Keratinocyte (primary cell): Measurements from ENCODE around the gene CACNA1C. TPM values are rescaled to one million over a fixed set of nuclear protein-coding genes. Genes with fewer than 3 reads are reported as not detected.

Source experiments
- DNase-seq: peaks from one replicate; pipeline ENCODE4 v3.0.0-alpha.2; 2011; ENCODE audit warnings: low read depth, missing footprints, low spot score
- FAIRE-seq: peaks from 2 replicates; lab custom pipeline; 2011; peaks lifted over from hg19 to GRCh38; lab: Jason Lieb, UNC
- H2AFZ ChIP-seq: 2 replicates; pipeline ENCODE4 v1.6.0; 2012; ENCODE audit warnings: low read length, control low read depth, inconsistent platforms; ENCODE audit not compliant: control insufficient read depth
- H3K27ac ChIP-seq: 2 replicates; pipeline ENCODE4 v1.5.1; 2011; ENCODE audit warnings: low read length; ENCODE audit not compliant: control insufficient read depth, insufficient read depth
- H3K27me3 ChIP-seq: 3 replicates; pipeline ENCODE4 v1.6.0; 2011; ENCODE audit warnings: low read length; ENCODE audit not compliant: control insufficient read depth, insufficient read depth; ENCODE audit errors: extremely low read depth
- H3K36me3 ChIP-seq, 2 experiments: 2 replicates in 1 of 2; 3 replicates in 1 of 2; pipeline ENCODE4 v1.5.1; 2011; ENCODE audit warnings: low read length in 2 of 2, mild to moderate bottlenecking in 1 of 2; ENCODE audit not compliant: control insufficient read depth in 2 of 2, insufficient read depth in 2 of 2; ENCODE audit errors: extremely low read depth in 1 of 2
- H3K4me1 ChIP-seq: 3 replicates; pipeline ENCODE4 v1.5.1; 2011; ENCODE audit warnings: low read length; ENCODE audit not compliant: control insufficient read depth, insufficient read depth; ENCODE audit errors: extremely low read depth
- H3K4me2 ChIP-seq: 3 replicates; pipeline ENCODE4 v1.6.0; 2011; ENCODE audit warnings: low read depth, low read length; ENCODE audit not compliant: control insufficient read depth, insufficient read depth; ENCODE audit errors: extremely low read depth
- H3K4me3 ChIP-seq, 3 experiments: fragments of 200-600 bp in 1 of 3; sonication (generic) in 1 of 3; 2 replicates in 2 of 3; 3 replicates in 1 of 3; pipeline ENCODE4 v1.5.1; 2011 to 2016; ENCODE audit warnings: low read length in 3 of 3, mild to moderate bottlenecking in 3 of 3, control low read depth in 2 of 3, inconsistent platforms in 1 of 3, low read depth in 1 of 3, mixed read lengths in 1 of 3, mixed run types in 1 of 3, moderate library complexity in 1 of 3; ENCODE audit not compliant: control insufficient read depth in 2 of 3, insufficient read depth in 2 of 3; ENCODE audit errors: extremely low read depth in 1 of 3
- H3K79me2 ChIP-seq: 2 replicates; pipeline ENCODE4 v1.6.0; 2012; ENCODE audit warnings: low read length; ENCODE audit not compliant: control insufficient read depth, insufficient read depth
- H3K9ac ChIP-seq: 3 replicates; pipeline ENCODE4 v1.6.0; 2011; ENCODE audit warnings: low read length; ENCODE audit not compliant: control insufficient read depth, insufficient read depth; ENCODE audit errors: extremely low read depth
- H3K9me1 ChIP-seq: 3 replicates; pipeline ENCODE4 v1.6.0; 2011; ENCODE audit warnings: low read length; ENCODE audit not compliant: control insufficient read depth, insufficient read depth; ENCODE audit errors: extremely low read depth
- H3K9me3 ChIP-seq: 2 replicates; pipeline ENCODE4 v1.5.1; 2012; ENCODE audit warnings: low read depth, low read length; ENCODE audit not compliant: control insufficient read depth
- H4K20me1 ChIP-seq: 3 replicates; pipeline ENCODE4 v1.6.0; 2011; ENCODE audit warnings: low read length; ENCODE audit not compliant: control insufficient read depth, insufficient read depth; ENCODE audit errors: extremely low read depth
- CTCF ChIP-seq, 3 experiments: IDR thresholded peaks in 1 of 3; conservative IDR thresholded peaks in 1 of 3; optimal IDR thresholded peaks in 1 of 3; 2 replicates in 2 of 3; 3 replicates in 1 of 3; pipeline versions ENCODE3 to v1.5.1; 2011; ENCODE audit warnings: low read length in 3 of 3, mild to moderate bottlenecking in 3 of 3, moderate library complexity in 2 of 3, control low read depth in 1 of 3, inconsistent platforms in 1 of 3; ENCODE audit not compliant: insufficient read depth in 2 of 3; ENCODE audit errors: extremely low read depth in 1 of 3
- EZH2 ChIP-seq: IDR thresholded peaks from one replicate; pipeline ENCODE4 v1.6.1; 2012; ENCODE audit warnings: inconsistent platforms, mild to moderate bottlenecking, low read length, moderate library complexity
- dilution Hi-C: fragments of 300-500 bp; cut with MboI; formaldehyde crosslinking; loops from one replicate; pipeline ENCODE4 v1.7.0; 2020; ENCODE audit warnings: low sequenced_read_pairs; ENCODE audit not compliant: extremely low pct_ligation_motif_present
- polyA plus RNA-seq, 5 experiments: library from polyadenylated mRNA; depleted of rRNA in 3 of 5; stranded (reverse) in 3 of 5; stranded (forward) in 1 of 5; unstranded in 1 of 5; fragments of >200 nt; gene quantifications; 1 replicate in 1 of 5; 2 replicates in 3 of 5; 3 replicates in 1 of 5; pipeline versions ENCODE4 v1.2.1 to v1.2.3, GENCODE V29; 2011 to 2012; ENCODE audit warnings: missing spikeins in 2 of 5, low read depth in 1 of 5, low replicate concordance in 1 of 5

The CACNA1C gene
- polyA plus RNA-seq, 1 donor (not counting 4 experiments of a cell fraction or from before 2014, with no cell fraction given) = not detected

GRCh38 chr12:2382370-2383155 lies 329.8 kb downstream of the CACNA1C start:
- H3K9ac ChIP-seq = no peak overlapping the region
- H3K4me3 ChIP-seq = no peak overlapping the region
- no peak for DNase-seq
- no peaks in the 10 kb centered on the region for H3K4me1 ChIP-seq
- no peaks in the 10 kb centered on the region for H3K27me3 ChIP-seq
- no peaks in the 10 kb centered on the region for H4K20me1 ChIP-seq
- H2AFZ ChIP-seq = no peak overlapping the region
- FAIRE-seq = no peak
- TF ChIP-seq EZH2 = no peak
- peak in 1 of 3 experiments; percentile 8 for TF ChIP-seq CTCF (optimal IDR thresholded peaks at IDR 0.05 in 1 of 3, IDR thresholded peaks at IDR 0.05 in 1 of 3, conservative IDR thresholded peaks at IDR 0.05 in 1 of 3; ENCODE audit: extremely low read depth in 1 of 3, insufficient read depth in 2 of 3, low read length in 3 of 3)
- no peaks in the 10 kb centered on the region for H3K9me1 ChIP-seq
- no peak overlapping the region for H3K27ac ChIP-seq
- no peak overlapping the region for H3K4me2 ChIP-seq
- H3K9me3 ChIP-seq = no peaks in the 10 kb centered on the region
- H3K79me2 ChIP-seq = no peaks in the 10 kb centered on the region
- H3K36me3 ChIP-seq = no peaks in the 10 kb centered on the region
- dilution Hi-C loops = no loop called here

- H3K79me2 ChIP-seq = no peaks in the 10 kb centered on the region
- no peak overlapping the region for H3K9ac ChIP-seq
- no peak overlapping the region for H2AFZ ChIP-seq
- no peaks in the 10 kb centered on the region for H3K4me1 ChIP-seq
- dilution Hi-C loops = no loop called here
- no peak overlapping the region for H3K4me2 ChIP-seq
- no peak for FAIRE-seq
- H3K36me3 ChIP-seq = no peaks in the 10 kb centered on the region
- H3K27me3 ChIP-seq = no peaks in the 10 kb centered on the region
- TF ChIP-seq CTCF (optimal IDR thresholded peaks at IDR 0.05 in 1 of 3, IDR thresholded peaks at IDR 0.05 in 1 of 3, conservative IDR thresholded peaks at IDR 0.05 in 1 of 3; ENCODE audit: extremely low read depth in 1 of 3, insufficient read depth in 2 of 3, low read length in 3 of 3) (no peak), EZH2 (no peak)
- H3K27ac ChIP-seq = no peak overlapping the region
- H3K9me3 ChIP-seq = no peaks in the 10 kb centered on the region
- no peaks in the 10 kb centered on the region for H4K20me1 ChIP-seq
- H3K9me1 ChIP-seq = no peaks in the 10 kb centered on the region
- DNase-seq = no peak
- H3K4me3 ChIP-seq = no peak overlapping the region
Observed at GRCh38 chr12:2383325-2384028, 330.7 kb downstream of the CACNA1C start.
